ENCODE data around the gene GALNT10.

GRCh38 chr5:154176181-154176580 is 14.4 kb upstream of the GALNT10 start:
- TF ChIP-seq HDGF (IDR thresholded peaks at IDR 0.05) (no peak), BHLHE40 (IDR thresholded peaks at IDR 0.05; ENCODE audit: borderline replicate concordance in 1 of 2, low read depth in 2 of 2, low read length in 1 of 2) (no peak), ZNF384 (IDR thresholded peaks at IDR 0.05; ENCODE audit: borderline replicate concordance, low read depth, low read length) (no peak), RAD21 (IDR thresholded peaks at IDR 0.05; ENCODE audit: insufficient read depth, low read depth, low read length) (no peak), POLR2AphosphoS5 (IDR thresholded peaks at IDR 0.05; ENCODE audit: low read length) (no peak), MXI1 (IDR thresholded peaks at IDR 0.05; ENCODE audit: low read depth, low read length) (no peak)
